Inflammatory macrophage treated with lipopolysaccharide for 4 hours (primary cell): ENCODE results near the gene TPSG1.
"Not testable (repeated sequence)": the region's sequence is repeated elsewhere in the genome, so short reads cannot be mapped to it uniquely, and the experiment has no call there.

Source experiments
- DNase-seq: peaks from one replicate; pipeline ENCODE4 v3.0.0-alpha.2; 2020

TPSG1 gene

GRCh38 chr16:1256296-1256873 is 31.3 kb upstream of the TPSG1 start:
- not testable (repeated sequence) for DNase-seq

GRCh38 chr16:1255276-1256122 is 30.4 kb upstream of the TPSG1 start, which contains the start of gene TPSD1:
Gene TPSD1 (plus strand): TSS chr16:1256069. CDS start chr16:1256281, 212 bp downstream.
- DNase-seq: not testable (repeated sequence)

- DNase-seq: not testable (repeated sequence)
Observed at GRCh38 chr16:1254821-1255220, 29.8 kb upstream of the TPSG1 start.

- DNase-seq: not testable (repeated sequence)
Observed at GRCh38 chr16:1253701-1254364, 28.8 kb upstream of the TPSG1 start.

- DNase-seq: not testable (repeated sequence)
Observed at GRCh38 chr16:1249031-1249755, 24.1 kb upstream of the TPSG1 start.

- DNase-seq: not testable (repeated sequence)
Observed at GRCh38 chr16:1247903-1248537, 23.0 kb upstream of the TPSG1 start.

- no peak for DNase-seq
Observed at GRCh38 chr16:1245452-1246020, 20.5 kb upstream of the TPSG1 start.

- peak; percentile 23 for DNase-seq
Observed at GRCh38 chr16:1244881-1245280, 19.8 kb upstream of the TPSG1 start.

- not testable (repeated sequence) for DNase-seq
Observed at GRCh38 chr16:1243907-1244850, 19.1 kb upstream of the TPSG1 start.

GRCh38 chr16:1243363-1243762 is 18.3 kb upstream of the TPSG1 start:
- DNase-seq: not testable (repeated sequence)

GRCh38 chr16:1241081-1241480 is 16.0 kb upstream of the TPSG1 start:
- not testable (repeated sequence) for DNase-seq

GRCh38 chr16:1240436-1240835 is 15.4 kb upstream of the TPSG1 start, which contains the start of gene TPSAB1:
Gene TPSAB1 (plus strand): TSS chr16:1240705. CDS start chr16:1240939, 234 bp downstream.
- not testable (repeated sequence) for DNase-seq

GRCh38 chr16:1239575-1239974 is 14.5 kb upstream of the TPSG1 start:
- not testable (repeated sequence) for DNase-seq

GRCh38 chr16:1238909-1239308 is 13.8 kb upstream of the TPSG1 start:
- DNase-seq: not testable (repeated sequence)

- no peak for DNase-seq
Observed at GRCh38 chr16:1237990-1238389, 12.9 kb upstream of the TPSG1 start.

GRCh38 chr16:1236659-1237058 is 11.6 kb upstream of the TPSG1 start:
- not testable (repeated sequence) for DNase-seq

- DNase-seq: not testable (repeated sequence)
Observed at GRCh38 chr16:1232049-1232748, 7.1 kb upstream of the TPSG1 start.

- DNase-seq: not testable (repeated sequence)
Observed at GRCh38 chr16:1231301-1231700, 6.2 kb upstream of the TPSG1 start.

GRCh38 chr16:1230471-1231212 is 5.6 kb upstream of the TPSG1 start:
- DNase-seq: not testable (repeated sequence)
